Measurements from ENCODE around the gene ITGB2.
"Not testable (repeated sequence)": the region's sequence is repeated elsewhere in the genome, so short reads cannot be mapped to it uniquely, and the experiment has no call there.

Gene ITGB2

GRCh38 chr21:44879238-44879637 is 41.5 kb downstream of the ITGB2 start:
- DNase-seq, result not testable (repeated sequence)

GRCh38 chr21:44878053-44878982 is 42.4 kb downstream of the ITGB2 start:
- DNase-seq, result no peak

GRCh38 chr21:44876849-44877575 is 43.7 kb downstream of the ITGB2 start:
- no peak for DNase-seq

- DNase-seq, result no peak
Measured at GRCh38 chr21:44875316-44875700, 45.4 kb downstream of the ITGB2 start.

GRCh38 chr21:44874497-44875315 is 46.0 kb downstream of the ITGB2 start:
- no peak for DNase-seq

GRCh38 chr21:44874240-44874496 is 46.5 kb downstream of the ITGB2 start:
- DNase-seq, result no peak

GRCh38 chr21:44873356-44874239 is 47.1 kb downstream of the ITGB2 start, which contains the start of gene PTTG1IP:
Gene PTTG1IP (minus strand): TSS chr21:44873690. CDS start chr21:44873616, 74 bp downstream.
- DNase-seq, result peak; percentile 88

GRCh38 chr21:44872649-44873355 is 47.9 kb downstream of the ITGB2 start:
- no peak for DNase-seq

- no peak for DNase-seq
Measured at GRCh38 chr21:44872323-44872648, 48.4 kb downstream of the ITGB2 start.

GRCh38 chr21:44871576-44872269 is 49.0 kb downstream of the ITGB2 start:
- DNase-seq, result no peak

GRCh38 chr21:44870748-44871495 is 49.8 kb downstream of the ITGB2 start:
- DNase-seq, result no peak

GRCh38 chr21:44869781-44870747 is 50.6 kb downstream of the ITGB2 start:
- no peak for DNase-seq

- no peak for DNase-seq
Measured at GRCh38 chr21:44868707-44869106, 52.0 kb downstream of the ITGB2 start.

GRCh38 chr21:44867999-44868700 is 52.5 kb downstream of the ITGB2 start:
- DNase-seq, result no peak

GRCh38 chr21:44867464-44867863 is 53.2 kb downstream of the ITGB2 start:
- DNase-seq, result no peak

GRCh38 chr21:44866780-44867179 is 53.9 kb downstream of the ITGB2 start:
- DNase-seq, result peak; percentile 14

GRCh38 chr21:44865561-44866280 is 55.0 kb downstream of the ITGB2 start:
- DNase-seq, result no peak
